NCI-H2107 treated with DMSO at 0.1 percent for 48 hours (cell line): ENCODE results near the gene AQP6.

Experiments
- DNase-seq: peaks from one replicate; lab custom pipeline; 2025; ENCODE audit not compliant: unreplicated experiment; lab: John Stamatoyannopoulos, UW

AQP6 gene

DNA sequence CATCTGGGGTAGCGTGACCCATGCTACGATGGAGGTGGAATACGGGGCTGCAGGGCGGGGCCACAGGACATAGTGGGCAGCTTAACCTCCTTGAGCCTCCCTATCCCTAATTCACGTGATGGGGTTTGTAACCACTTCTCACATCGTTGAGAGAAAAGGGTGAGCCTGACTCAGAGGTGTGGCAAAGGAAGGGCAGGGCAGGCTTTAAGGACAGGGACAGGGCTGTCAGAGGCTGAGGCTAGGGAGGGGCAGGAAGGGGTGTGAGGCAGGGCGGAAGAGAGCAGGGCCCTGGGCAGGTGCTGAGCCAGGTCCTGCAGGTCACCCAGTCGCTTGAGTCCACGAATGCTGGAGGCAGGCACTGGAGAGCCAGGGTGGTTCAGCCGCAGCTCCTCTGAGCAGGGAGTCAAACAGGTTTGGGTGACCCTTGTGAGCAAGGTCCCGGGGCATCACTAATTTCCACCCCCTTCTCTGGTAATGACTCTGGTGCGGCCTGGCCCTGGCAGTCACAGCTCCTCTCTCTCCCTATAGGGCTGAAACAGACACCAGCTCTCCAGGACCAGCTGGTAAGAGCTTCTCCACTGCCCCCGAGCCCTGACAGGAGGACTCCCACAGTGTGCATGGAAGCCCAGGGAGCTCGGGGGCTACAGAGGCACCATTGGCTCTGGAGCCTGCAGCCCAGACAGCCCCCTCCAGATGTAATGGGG is 29.7 kb upstream of the AQP6 start:
- DNase-seq, result no peak

DNA sequence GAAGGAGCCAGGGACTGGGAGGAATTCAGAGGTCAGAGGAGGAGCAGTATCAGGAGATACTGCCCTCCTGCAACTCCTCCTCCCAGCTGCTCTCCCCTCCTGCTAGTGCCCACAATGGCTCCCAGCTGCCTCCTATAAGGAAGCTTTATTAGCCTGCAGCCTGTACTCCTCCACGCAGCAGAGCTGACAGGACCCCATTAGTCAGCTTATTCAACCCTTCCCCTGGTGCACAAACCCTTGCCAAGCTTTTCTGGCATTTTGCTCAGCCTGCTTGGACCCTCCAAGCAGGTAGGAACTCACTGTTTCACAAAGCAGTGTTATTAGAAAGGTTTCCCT is 29.2 kb upstream of the AQP6 start:
- no peak for DNase-seq

DNA sequence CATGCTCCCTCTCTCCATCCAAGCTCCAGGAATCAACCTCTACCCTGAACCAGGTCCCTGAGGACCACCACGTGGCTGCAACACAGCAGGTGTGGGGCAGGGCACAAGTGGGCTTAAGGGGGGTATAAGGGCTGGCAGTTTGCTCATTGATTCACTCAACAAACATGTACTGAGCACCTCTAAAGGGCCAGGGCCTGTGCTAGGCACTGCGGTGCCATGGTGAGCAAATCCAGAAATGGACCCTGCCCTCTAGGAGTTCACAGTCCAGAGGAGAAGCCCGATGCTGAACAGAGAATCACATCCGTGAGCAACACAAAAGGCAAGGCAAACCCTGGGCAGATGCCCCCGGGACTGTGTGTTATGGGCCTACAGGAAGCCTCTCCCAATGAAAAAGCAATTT is 28.7 kb upstream of the AQP6 start:
- DNase-seq, result no peak

DNA sequence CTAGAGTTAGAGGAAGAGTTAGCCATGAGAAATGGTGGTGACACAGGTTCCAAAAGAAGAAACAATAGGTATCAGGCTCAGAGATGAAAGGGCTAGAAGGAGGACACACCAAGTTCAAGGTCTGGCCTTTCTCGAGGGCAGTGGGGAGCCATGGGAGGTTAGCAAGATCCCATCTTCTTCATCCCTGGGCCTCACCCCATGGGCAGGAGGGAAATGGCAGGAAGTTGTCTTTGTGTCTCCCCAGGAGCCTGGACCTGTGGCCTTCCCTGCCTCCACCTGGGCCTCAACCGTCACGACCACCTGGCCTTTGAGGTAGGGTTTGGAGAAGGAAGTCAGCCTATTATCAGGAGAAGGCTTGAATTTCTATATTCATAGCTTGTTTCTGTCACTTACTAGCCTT is 28.0 kb upstream of the AQP6 start:
- DNase-seq, result no peak

GRCh38 chr12:49945394-49946080 is 27.2 kb upstream of the AQP6 start:
- DNase-seq, result no peak

DNA sequence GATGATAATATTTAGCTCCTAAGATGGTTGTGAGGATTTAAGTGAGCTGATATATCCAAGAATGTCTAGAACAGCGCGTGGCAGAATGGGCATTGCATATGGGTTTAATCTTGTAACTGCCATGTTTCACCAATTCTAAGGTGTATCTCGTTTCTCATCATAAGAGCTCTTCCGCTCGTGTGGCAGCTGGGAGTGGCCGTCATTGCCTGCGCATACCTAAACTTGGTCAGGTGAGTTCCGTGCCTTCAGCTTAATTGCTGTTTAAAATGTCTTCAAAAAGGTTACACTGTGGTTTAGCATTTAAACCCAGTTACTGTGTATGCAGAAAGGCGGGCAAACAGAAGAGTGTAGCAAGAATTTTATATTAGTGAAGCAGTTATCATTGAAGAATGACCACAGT is 26.7 kb upstream of the AQP6 start:
- DNase-seq, result no peak

GRCh38 chr12:49946497-49946896 is 26.2 kb upstream of the AQP6 start:
- DNase-seq, result no peak

- DNase-seq, result no peak
These were observed 25.0 kb upstream of the AQP6 start for GRCh38 chr12:49947593-49948226.

- DNase-seq, result no peak
These were observed 23.6 kb upstream of the AQP6 start for GRCh38 chr12:49948866-49949845.

GRCh38 chr12:49949866-49950265 is 22.9 kb upstream of the AQP6 start:
- no peak for DNase-seq

DNA sequence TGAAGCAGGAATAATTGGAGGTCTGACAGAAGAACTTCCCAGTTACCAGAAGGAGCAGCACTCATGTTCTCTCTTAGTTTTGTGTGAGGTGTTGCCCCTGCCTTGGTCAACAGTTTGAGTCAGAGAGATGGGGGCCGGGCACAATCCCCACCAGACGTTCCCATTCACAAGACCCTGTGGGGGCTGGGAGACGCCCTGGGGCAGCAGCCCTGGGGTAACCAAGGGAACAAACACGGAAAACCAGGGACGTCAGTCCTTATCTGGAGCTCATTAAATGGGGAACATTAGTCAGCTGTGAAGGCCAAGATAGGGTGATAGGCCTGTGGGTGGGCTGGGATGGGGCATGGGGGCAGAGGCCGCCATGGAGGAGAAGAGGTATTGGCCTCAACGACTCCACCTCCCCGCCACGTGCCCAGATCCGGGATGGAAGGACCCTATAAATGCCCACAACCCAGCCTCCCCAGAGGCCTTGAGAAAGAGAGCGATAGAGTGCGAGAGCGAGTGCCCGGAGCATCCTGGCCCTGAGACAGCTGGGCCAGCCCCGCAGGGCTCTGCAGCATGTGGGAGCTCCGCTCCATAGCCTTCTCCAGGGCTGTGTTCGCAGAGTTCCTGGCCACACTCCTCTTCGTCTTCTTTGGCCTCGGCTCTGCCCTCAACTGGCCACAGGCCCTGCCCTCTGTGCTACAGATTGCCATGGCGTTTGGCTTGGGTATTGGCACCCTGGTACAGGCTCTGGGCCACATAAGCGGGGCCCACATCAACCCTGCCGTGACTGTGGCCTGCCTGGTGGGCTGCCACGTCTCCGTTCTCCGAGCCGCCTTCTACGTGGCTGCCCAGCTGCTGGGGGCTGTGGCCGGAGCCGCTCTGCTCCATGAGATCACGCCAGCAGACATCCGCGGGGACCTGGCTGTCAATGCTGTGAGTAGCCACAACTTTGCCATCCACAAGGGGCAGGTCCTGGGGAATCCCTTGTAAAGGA is 22.2 kb upstream of the AQP6 start, which contains the start of gene AQP2:
Gene AQP2 (plus strand): TSS at position 465 of the 979 bp plus-strand sequence. CDS start 94 bp downstream, at position 559.
- DNase-seq, result no peak

- DNase-seq, result no peak
These were observed 21.1 kb upstream of the AQP6 start for GRCh38 chr12:49951411-49952240.

DNA sequence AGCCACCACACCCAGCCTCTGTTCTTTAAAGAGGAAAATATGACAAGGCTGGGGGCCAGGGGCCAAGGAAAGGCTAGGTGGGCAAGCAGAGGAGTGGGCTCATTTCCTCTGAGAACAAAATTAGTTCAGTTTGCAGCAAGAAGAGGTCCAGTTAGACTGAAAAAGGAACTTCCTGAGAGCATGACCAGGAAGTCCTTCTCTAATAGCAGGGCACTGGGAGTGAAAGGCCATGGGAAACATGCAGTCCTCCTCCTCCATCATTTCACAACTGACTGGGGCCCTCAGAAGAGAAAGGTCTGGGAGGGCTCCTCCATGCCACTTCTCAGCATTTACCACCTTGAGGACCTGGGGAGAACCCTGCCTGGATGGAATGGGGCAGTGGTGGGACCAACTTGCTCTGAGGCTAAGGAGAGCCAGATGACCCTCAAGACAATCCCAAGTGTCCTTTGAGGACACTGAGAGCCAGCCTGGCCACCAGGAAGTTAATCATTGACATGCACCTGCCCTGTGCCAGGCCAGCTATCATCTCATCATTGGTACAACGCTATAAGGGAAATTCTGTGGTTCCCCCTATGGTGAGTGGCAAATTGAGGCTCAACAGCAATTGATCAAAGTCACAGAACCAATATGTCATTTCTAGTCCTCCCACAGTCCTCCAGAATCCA is 20.2 kb upstream of the AQP6 start:
- no peak for DNase-seq

GRCh38 chr12:49953151-49953550 is 19.6 kb upstream of the AQP6 start:
- DNase-seq, result no peak

DNA sequence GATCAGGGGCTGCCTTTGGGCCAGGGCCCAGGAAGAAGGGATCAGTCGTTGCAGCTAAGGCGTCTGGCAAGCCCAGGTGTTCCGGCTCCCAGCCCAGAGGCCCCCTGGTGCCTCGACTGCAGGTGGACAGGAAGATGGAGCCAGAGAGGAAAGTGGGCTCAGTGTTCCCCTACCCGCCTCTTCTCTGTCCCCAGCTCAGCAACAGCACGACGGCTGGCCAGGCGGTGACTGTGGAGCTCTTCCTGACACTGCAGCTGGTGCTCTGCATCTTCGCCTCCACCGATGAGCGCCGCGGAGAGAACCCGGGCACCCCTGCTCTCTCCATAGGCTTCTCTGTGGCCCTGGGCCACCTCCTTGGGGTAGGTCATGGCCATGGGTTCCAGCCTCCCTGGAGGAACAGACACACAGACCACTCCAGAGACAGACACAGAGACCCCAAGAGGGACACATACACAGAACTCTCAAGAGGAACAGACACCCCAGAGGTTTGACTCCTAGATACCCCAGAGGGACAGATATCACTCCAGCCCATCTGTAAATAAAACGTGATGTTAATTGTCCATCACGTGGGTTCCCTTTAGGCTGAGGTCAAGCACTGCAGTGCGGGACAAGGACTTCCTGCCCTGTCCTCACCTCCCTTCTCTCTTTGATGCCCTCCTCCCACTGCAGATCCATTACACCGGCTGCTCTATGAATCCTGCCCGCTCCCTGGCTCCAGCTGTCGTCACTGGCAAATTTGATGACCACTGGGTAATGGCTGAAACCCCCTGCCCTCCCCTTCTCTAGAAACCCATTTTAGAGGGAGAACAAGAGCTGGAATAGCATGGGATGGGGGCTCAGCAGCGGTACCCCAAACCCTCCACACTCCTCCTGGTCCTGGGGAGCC is 18.5 kb upstream of the AQP6 start:
- DNase-seq, result no peak

GRCh38 chr12:49954863-49955830 is 17.6 kb upstream of the AQP6 start:
- no peak for DNase-seq
